AG04450 (cell line): Measurements from ENCODE around the gene PPP2R5E. TPM values are rescaled to one million over a fixed set of nuclear protein-coding genes. Genes with fewer than 3 reads are reported as not detected.

Source experiments
- CTCF ChIA-PET: fragments of 300-600, 350-600 bp; formaldehyde crosslinking; extraction: SDS; loops from one replicate; lab custom pipeline; 2022; ENCODE audit warnings: antibody characterized with exemption, inconsistent platforms; lab: Charles Lee
- POLR2A ChIA-PET: fragments of 350-600 bp; formaldehyde crosslinking; extraction: SDS; loops from one replicate; lab custom pipeline; 2021; ENCODE audit warnings: antibody characterized with exemption, inconsistent platforms; lab: Yijun Ruan, JAX
- DNase-seq: peaks from one replicate; pipeline ENCODE4 v3.0.0-alpha.2; 2011; ENCODE audit warnings: low read depth, low spot score
- H3K27ac ChIP-seq: one replicate; pipeline ENCODE4 v1.5.1; 2012; ENCODE audit warnings: low read depth, low read length, control low read depth
- H3K27me3 ChIP-seq: one replicate; pipeline ENCODE4 v1.6.0; 2012; ENCODE audit warnings: low read length; ENCODE audit not compliant: control insufficient read depth, insufficient read depth
- H3K4me3 ChIP-seq: 2 replicates; pipeline ENCODE4 v1.5.1; 2011; ENCODE audit warnings: mild to moderate bottlenecking, low read depth, low read length, control low read depth
- H3K9me3 ChIP-seq: 2 replicates; pipeline ENCODE4 v1.5.1; 2012; ENCODE audit warnings: low read length; ENCODE audit not compliant: control insufficient read depth, insufficient read depth
- polyA plus RNA-seq: library from polyadenylated mRNA; depleted of rRNA; stranded (reverse); fragments of >200 nt; gene quantifications from 2 replicates; pipeline ENCODE4 v1.2.3, GENCODE V29; 2011
- TF ChIP-seq, protein P1 (sequence below): IDR thresholded peaks from 2 replicates; pipeline ENCODE4 v1.5.1; 2011; ENCODE audit warnings: low read depth, low read length, control low read depth, inconsistent platforms

The PPP2R5E gene
- polyA plus RNA-seq, 1 experiment = 20.3 TPM

DNA sequence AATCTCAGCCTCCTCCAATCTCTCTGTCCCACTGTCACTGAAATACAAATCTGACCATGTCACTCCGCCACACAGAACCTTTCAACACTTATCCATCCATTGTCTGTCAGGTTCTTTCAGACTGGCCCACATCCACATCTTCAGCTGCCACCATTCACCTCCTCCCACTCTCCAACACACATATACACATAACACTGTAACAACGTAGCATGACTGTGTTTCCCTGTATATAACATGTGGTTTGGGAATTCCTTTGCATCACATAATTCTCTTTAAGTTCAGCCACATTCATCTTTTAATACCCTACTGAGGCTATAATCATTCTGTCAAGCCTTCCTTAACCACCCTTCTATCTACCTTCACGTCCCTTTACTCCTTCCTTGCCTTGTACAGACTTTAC is 99.2 kb downstream of the PPP2R5E start:
- ChIA-PET CTCF (no interaction called here), POLR2A (no interaction called here)
- H3K9me3 ChIP-seq = no peaks in the 10 kb centered on the region; the same call in 1 of the 2 replicates
- H3K4me3 ChIP-seq = no peak overlapping the region
- TF ChIP-seq, protein P1, sequence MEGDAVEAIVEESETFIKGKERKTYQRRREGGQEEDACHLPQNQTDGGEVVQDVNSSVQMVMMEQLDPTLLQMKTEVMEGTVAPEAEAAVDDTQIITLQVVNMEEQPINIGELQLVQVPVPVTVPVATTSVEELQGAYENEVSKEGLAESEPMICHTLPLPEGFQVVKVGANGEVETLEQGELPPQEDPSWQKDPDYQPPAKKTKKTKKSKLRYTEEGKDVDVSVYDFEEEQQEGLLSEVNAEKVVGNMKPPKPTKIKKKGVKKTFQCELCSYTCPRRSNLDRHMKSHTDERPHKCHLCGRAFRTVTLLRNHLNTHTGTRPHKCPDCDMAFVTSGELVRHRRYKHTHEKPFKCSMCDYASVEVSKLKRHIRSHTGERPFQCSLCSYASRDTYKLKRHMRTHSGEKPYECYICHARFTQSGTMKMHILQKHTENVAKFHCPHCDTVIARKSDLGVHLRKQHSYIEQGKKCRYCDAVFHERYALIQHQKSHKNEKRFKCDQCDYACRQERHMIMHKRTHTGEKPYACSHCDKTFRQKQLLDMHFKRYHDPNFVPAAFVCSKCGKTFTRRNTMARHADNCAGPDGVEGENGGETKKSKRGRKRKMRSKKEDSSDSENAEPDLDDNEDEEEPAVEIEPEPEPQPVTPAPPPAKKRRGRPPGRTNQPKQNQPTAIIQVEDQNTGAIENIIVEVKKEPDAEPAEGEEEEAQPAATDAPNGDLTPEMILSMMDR = no peak
- no peak overlapping the region for H3K27ac ChIP-seq
- DNase-seq = peak; percentile 8
- no peaks in the 10 kb centered on the region for H3K27me3 ChIP-seq

DNA sequence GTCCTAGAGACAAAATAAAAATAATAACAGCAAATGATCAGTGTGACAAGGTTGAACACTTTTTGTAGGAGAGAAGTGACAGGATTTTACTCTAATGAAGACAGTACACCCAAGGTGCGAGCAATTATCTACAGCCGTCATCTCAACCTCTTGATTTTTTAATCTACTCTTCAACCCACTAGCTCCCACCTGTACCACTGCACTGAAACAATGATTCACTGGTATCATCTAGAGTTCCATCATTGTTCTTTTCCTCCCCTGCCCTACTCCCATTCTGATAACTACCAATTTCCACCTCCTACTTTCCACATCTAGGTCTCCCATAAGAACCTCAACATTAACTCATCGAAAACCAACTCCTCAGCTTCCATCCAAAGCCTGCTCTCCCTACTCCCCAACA is 99.8 kb downstream of the PPP2R5E start:
- H3K27me3 ChIP-seq = no peaks in the 10 kb centered on the region
- no peak for DNase-seq
- TF ChIP-seq, protein P1 = no peak
- H3K9me3 ChIP-seq = no peaks in the 10 kb centered on the region; the same call in 1 of the 2 replicates
- ChIA-PET POLR2A (no interaction called here), CTCF (interaction anchor here (0.5 kb wide), 1 partner anchor 50 kb away, joined by 4 read pairs; no protein-coding TSS in a partner anchor)
- no peak overlapping the region for H3K27ac ChIP-seq
- no peak overlapping the region for H3K4me3 ChIP-seq

DNA sequence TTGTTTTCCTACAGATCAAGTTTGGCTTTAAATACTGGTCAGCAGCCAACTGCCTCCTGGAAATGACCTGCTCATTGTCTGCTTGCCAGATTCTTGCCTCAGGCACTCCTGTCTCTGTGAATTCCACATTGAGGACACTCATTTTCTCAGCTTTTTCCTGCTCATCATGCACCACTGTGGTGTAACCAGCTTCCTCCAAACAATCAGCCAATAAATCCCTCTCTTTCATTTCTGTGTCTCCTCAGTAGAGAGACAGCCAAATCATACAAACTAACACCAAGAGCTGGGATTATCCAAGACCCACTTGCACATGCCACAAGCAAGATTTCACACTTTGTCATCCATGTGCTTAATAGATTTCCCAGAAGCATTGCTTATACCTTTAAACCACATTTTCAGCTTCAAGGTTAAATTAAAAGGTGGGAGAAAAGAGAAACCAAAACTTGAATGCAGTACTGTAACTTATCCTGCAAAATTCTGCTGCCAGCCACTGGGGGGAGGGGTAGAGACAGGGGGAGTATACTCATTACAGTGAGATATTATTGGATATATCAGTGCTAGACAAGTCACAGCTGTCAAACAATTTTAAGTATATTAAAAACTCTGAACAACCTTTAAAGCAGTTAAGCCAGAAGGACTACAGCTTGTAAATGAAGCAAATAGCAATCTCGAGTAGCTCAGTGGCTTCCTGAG is 105.0 kb downstream of the PPP2R5E start:
- Histone ChIP-seq H3K27me3 (no peaks in the 10 kb centered on the region), H3K27ac (peak overlapping the region; percentile 59), H3K9me3 (no peaks in the 10 kb centered on the region; the same call in 1 of the 2 replicates), H3K4me3 (peak overlapping the region; percentile 45)
- POLR2A ChIA-PET = interaction anchor here (1.5 to 2.7 kb wide), 2 partner anchors 9 to 105 kb away, joined by 6 to 8 read pairs; partner anchors contain the start of gene PPP2R5E
- CTCF ChIA-PET = interaction anchor here (1.0 to 1.1 kb wide), 2 partner anchors 17 to 49 kb away, joined by 3 to 4 read pairs; no protein-coding TSS in a partner anchor
- peak; percentile 73 for DNase-seq
- TF ChIP-seq, protein P1 = peak; percentile 26

DNA sequence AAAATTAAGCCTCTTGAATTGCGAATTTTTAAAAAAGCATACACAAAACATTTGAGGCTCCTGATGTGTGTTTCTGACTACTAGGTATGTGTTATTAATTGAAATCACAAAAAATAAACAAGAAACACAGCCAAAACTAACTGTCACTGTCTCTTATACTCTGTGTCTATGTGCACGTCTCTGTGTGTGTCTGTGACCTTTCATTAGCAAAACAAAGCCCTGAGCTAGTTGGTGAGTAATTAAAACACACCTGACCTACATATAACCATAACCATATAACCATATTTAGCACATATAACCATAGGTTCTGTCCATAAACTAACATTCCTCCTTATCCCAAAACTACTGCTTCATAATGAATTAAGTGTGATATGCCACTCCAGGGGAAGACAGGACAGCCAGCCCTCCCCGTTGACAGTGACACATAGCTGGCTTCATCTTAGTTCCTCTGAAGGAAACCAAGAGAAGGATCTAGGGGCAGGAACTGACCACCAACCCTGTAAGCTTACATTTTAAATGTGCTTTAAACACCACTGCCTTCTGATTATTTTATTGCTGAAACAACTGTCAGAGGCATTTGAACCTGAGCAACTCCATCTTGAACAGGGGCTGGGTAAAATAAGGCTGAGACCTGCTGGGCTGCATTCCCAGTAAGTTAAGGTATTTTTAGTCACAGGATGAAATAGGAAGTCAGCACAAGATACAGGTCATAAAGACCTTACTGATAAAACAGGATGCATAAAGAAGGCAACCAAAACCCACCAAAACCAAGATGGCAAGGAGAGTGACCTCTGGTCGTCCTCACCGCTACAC is 106.7 kb downstream of the PPP2R5E start:
- CTCF ChIA-PET = no interaction called here
- no peaks in the 10 kb centered on the region; the same call in 1 of the 2 replicates for H3K9me3 ChIP-seq
- TF ChIP-seq, protein P1 = no peak
- POLR2A ChIA-PET = no interaction called here
- no peaks in the 10 kb centered on the region for H3K27me3 ChIP-seq
- H3K4me3 ChIP-seq = no peak overlapping the region
- H3K27ac ChIP-seq = no peak overlapping the region
- DNase-seq = no peak
